SH-SY5Y (cell line): ENCODE data around the gene GPR148.

Source experiments
- GATA2 ChIP-seq: IDR thresholded peaks from 2 replicates; pipeline ENCODE4 v1.6.1; 2011; ENCODE audit warnings: mild to moderate bottlenecking, low read depth, low read length
- GATA3 ChIP-seq: IDR thresholded peaks from 2 replicates; pipeline ENCODE4 v1.6.1; 2011; ENCODE audit warnings: low read depth, mild to moderate bottlenecking, low read length, moderate library complexity

The GPR148 gene

DNA sequence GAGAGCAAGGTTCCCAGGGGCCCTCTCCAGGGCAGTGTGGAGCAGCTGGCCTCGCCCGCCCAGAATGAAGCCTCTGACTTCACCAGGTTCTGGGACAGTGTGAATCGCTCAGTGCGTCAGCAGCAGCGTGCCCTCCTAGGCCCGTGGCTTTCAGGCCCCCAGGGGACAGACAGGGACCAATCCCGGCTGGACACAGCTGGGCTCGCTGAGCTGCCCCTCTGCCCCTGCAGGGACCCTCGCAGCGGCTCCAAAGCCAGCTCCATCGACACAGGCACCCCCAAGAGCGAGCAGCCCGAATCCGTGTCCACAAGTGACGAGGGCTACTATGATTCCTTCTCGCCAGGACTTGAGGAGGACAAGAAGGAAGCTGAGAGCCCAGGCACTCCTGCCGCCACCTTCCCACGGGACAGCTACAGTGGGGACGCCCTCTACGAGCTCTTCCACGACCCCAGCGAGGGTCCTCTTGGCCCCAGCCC lies 34.1 kb downstream of the GPR148 start:
- no peak for TF ChIP-seq GATA2
- no peak for TF ChIP-seq GATA3

DNA sequence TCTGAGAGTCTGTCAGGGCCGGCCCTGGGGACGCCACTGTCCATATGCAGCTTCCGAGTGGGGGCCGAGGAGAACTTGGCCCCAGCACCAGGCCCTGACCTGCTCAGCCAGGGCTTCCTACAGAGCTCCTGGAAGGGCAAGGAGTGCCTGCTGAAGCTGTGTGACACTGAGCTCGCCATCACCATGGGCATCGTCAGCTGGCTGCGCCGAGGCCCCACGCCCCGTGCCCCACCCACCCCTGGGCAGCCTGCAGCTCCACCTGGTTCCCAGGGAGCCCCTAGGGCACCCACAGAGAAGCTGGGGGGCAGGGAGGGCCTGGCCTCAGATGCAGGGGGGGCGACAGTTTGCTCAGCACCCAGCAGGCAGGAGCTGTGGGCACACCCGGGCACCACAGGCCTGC lies 34.5 kb downstream of the GPR148 start:
- TF ChIP-seq GATA3 (no peak), GATA2 (no peak)

DNA sequence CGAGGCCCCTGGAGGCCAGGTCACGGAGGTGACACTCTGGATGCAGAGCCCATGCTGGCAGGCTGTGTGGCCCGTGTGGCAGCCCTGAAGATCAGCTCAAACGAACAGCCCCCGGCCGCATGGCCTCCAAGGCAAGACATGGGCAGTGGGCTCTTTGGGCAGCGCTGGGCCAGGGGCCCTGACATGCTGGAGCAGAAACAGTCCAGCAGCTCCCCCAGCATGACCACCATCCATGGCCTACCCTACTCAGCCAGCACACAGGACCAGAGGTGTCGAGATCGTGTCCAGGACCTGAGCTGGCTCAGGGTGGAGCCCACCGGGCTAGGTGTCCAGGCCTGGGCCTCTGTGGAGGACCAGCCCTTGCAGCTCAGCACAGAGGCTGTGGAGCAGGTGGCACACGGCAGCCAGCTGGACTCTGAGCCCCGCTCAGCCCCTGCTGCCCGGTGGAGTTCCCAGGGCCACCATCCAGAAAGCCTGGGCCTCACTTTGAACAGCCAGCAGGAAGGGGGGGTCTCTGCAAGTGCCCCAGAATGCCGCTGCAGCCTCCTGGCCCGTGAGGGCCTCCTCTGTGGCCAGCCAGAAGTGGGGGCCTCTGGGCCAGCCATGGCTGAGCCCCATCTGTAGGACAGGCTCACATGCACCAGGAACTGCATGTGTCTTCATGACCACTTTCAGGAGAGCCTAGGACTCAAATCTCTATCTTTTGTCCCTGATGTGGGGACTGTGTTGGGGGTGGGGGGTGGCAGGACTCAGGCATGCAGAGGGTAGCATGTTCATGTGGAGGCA lies 35.4 kb downstream of the GPR148 start:
- no peak for TF ChIP-seq GATA2
- TF ChIP-seq GATA3: no peak

DNA sequence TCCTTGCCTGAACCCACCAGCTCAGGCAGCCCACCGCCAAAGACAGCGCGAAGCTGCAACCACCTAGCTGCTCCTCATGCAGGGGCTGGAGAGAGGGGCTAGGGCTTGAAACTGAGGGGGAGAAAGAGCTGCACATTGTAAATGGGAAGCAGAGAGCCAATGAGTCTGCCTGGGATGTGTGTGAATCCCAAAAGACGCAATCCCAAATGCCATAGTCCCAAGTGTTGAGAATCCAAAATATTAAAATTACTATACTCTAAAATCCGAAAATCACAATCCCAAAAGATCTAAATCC lies 35.9 kb downstream of the GPR148 start:
- no peak for TF ChIP-seq GATA2

DNA sequence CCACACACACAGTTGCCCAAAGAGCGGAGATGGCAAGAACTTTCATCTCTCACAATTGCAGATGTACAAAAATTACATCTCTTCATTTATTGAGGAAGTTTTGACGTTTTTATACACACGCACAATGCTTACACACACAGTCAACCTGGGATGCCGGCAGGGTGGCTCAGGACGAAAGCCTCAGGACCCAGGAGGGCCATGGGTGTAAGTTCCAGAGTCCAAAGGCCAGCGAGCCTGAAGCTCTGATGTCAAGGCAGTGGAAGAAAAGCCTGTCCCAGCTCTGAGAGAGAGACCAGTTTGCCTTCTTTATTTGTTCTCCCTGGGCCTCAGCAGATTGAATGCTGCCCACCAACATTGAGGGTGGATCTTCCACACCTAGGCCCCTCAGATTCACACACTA lies 36.6 kb downstream of the GPR148 start:
- no peak for TF ChIP-seq GATA3
- no peak for TF ChIP-seq GATA2

DNA sequence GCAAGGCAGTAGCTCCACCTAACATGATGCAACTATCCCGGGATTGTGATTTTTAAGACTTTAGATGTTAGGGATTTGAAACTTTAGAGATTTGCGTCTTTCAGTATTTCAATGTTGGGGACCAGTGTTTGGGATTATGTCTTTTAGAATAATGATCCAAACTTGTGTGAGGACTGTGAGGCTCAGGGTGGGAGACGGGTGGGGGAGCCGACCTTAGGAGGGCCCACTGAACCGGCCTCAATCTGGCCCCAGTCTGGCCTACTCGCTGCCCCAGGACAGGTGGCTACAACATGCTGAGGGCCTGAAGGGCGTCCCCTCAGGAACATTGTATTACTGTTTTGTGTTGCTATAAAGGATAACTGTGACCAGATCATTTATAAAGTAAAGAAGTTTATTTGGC lies 37.2 kb downstream of the GPR148 start:
- TF ChIP-seq GATA3 (no peak), GATA2 (no peak)

DNA sequence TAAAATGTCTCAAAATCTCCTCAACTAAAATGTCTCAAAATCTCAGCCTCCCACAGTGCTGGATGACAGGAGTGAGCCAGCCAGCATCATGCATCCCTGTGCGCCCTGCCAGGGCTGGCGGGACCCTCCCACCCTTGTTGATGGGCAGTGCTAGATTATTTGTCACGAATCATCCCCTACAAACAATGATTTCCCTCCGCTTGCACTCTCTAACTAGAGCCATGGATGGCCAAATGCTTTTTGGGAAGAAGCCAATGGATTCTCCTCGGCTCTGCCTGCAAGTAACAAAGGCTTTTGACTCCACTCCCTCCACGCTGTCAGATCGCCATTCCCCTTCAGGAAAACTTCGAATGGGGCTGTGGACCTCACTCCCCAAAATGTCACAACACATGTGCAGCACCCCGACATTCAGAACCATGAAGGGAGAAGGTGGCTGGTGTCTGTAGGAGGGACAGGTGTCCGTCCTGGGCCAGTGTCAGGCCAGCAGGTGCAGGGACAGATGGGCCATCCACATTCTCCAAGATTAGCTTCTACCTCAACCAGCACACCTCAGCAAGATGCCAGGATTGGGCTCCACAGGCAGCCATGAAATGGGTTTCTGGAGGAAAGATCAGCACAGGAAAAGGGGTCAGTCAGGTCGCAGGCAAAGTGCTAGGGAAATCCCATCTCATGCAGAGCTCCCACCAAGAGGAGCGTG lies 38.0 kb downstream of the GPR148 start:
- TF ChIP-seq GATA3 (no peak), GATA2 (no peak)

DNA sequence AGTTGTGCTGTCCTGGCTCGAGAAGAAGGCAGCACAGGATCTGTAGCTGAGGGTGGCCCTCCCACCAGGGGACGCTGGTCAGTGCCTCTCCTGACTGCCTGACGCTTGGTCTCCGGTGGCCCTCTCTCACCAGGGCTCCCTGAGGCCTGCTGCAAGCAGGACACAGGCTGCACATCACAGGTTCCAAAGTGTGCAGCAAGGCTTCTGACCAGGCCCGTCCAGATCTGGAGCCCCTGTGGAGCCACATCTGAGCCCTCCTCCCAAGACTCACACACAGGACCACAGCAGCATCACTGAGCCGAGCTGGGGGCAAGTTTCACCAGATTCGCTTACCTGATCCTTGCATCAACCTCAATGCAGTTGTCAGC lies 38.5 kb downstream of the GPR148 start:
- TF ChIP-seq GATA2 (no peak), GATA3 (no peak)

DNA sequence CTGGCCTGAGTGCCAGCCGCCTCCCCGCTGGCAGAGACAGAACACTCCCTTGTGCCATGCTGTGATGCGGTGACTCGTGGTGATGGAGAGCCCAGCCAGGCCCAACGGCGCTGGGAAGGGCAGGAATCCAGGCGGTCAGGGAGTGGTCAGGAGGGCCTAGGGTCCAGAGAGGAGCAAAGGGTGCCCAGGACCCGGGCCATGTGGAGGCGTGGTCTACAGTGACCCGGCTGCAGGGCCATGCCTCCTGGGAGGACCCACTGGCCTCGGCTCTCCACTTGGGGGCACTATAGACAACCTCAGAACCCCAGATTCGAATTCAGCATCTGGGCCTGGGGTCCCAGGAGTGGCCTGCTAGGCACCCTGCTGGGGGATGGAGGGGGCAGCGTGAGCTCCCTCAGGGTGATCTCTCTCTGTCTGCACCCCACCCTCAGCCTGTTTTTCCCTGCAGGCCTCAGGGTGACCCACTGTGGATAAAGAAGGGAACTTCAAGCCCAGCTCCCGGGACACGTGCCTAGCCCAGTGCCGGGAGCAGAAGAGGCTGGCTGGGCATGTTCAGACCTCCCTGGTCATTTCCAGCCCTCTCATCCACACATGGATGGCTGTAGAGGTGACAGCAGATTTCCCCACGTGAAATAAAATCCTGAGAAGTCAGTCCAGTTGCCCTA lies 39.5 kb downstream of the GPR148 start:
- TF ChIP-seq GATA3: no peak
- TF ChIP-seq GATA2: no peak

DNA sequence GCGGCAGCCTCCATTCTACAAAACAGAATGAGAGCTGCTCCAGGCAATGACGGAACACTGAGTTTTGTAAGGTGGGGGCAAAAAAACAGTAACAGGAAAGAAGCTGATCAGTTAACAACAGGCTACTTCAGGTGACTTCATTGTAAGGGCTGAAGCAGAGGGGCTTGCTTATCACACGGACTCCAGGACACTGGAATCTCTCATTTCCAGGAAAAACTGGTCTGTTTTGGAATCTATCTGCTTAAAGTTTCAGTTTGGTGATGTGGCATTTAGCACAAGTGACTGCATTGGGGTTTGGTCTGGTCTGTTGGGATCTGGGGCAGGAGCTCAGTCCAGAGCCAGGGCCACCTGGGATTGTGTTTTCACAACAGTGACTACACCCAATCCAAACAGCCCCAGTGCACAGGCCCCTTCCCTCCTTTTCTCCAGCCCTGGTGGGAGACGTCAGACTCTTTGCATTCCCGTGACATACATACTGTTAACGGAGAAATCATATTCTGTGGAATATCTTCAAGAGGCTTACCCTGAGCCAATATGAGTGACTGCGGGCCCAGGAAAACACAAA lies 40.6 kb downstream of the GPR148 start:
- no peak for TF ChIP-seq GATA2
- TF ChIP-seq GATA3: no peak

DNA sequence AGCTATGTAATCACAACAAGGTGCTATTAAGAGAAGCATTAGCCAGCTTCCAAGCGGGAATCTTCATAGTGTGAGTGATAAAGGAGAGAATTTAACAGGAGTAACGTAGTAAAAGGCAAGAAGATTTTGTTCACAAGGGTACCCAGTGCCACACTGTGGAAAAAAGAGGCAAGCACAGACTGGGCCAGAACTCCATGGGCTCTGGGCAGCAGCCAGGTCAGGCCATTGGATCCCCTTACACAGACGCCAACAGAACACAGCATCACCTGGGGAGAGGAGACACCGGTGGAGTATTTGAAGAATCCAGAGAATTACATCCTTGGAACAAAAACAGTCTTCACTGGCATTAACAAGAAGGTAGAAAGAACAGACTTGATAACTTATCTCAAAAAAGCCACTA lies 47.7 kb downstream of the GPR148 start:
- no peak for TF ChIP-seq GATA2
- no peak for TF ChIP-seq GATA3

DNA sequence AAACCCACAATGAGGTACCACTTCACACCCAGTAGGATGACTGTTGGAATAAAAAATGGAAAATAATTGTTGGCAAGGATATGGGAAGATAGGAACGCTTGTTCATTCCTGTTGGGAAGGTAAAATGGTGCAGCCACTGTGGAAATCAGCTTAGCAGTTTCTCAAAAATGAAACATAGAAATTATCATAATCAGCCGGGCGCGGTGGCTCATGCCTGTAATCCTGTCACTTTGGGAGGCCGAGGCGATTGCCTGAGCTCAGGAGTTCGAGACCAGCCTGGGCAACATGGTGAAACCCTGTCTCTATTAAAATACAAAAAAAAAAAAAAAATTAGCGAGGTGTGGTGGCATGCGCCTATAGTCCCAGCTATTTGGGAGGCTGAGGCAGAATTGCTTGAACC lies 49.9 kb downstream of the GPR148 start:
- TF ChIP-seq GATA2 (no peak), GATA3 (no peak)
